NCI-H446 treated with DMSO at 0.1 percent for 48 hours (cell line): ENCODE results near the gene AANAT.
A peak's percentile ranks its signal among the peaks of the same experiment; 100 is the strongest.

Source experiments
- DNase-seq: peaks from one replicate; lab custom pipeline; 2025; lab: John Stamatoyannopoulos, UW

Gene AANAT

DNA sequence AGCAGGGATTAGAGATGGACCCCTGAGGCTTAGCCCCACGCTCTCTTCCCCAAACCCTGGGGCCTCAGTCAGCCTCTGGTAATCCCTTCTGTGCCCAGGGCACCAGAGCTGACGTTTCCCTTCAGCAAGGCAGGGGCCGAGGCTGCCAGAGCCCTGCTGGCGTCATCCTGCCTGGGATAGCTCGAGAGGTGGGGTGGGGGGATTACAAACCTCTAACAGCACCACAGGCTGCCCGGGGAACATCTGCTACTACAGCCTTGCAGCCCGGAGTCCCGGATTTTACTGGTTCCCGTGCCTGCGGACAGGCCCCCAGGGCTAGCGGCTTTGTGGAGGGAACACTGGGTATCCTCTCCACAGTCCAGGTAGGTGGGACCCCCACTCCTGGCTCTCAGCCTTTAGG is at the start of gene AANAT:
Gene AANAT (plus strand): TSS at position 238 of the 400 bp plus-strand sequence. CDS start 1,144 bp downstream, outside the sequence.
- peak; percentile 13 for DNase-seq

- peak; percentile 25 for DNase-seq
Observed at GRCh38 chr17:76419576-76420260, 47.7 kb upstream of the AANAT start.

DNA sequence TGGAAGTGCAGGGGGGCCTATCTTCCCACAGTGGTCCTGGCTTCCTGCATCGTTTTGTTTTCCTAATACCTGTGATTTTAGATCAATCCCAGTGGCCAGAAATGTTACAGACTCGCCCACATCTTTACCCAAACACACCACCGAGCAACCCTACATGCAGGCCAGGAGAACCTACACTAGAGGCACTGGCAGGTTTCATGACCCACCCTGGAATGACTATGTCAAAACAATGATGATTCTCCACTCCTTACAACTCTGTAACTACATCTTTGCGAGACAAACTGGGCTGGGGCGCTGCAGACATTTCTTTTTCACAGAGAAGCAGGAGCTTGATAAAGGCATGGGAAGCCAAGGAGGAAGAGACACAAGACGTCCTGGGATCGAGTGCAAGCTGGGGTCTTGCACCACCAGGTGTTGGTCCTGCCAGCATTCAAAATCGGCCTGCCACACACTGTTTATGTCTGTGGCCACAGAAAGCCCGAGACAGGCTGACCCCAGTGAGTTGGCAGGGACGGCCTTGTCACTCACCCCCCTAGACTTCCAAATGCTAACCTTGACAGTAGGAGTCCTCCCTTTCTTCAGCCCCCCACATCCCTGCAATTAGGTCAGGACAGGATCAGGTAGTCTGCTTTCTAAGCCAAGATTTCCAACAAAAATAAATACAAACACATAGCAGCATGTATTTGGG is 46.9 kb upstream of the AANAT start:
- DNase-seq = no peak

DNA sequence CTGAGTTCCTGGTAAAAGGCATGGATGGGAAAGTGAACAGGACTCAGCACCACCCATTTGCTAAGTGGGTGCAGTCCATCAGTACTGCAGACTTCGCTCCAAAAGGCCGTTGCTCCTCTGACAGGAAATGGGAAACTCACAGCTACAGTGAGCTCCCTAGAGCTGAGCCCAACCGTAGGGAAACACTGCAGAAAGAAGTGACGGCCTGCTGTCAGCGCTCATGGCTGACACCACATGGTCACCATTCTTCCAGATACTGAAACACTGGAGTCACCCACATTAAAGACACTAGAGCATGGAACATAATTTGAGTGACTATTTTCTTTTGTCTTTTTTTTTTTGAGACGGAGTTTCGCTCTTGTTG is 46.4 kb upstream of the AANAT start:
- DNase-seq = no peak

DNA sequence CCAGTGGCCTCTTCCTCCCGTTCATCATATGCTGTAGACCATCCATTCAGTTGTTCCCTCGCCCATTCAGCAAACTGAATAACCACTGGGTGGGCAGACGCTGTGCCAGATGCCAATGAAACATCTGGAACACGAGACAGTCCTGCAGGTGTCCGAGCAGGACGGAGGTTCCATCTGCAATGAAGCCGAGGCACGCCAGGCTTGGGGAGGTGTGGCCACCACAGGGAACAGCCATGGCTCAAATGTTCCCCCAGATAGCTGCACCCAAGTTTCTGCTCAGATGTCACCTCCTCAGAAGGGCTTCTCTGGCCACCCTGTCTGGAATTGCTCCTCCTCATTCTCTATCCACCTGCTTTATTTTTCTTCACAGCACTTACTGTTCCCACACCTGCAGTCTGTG is 45.0 kb upstream of the AANAT start:
- DNase-seq = no peak

- DNase-seq = no peak
Observed at GRCh38 chr17:76422860-76423259, 44.5 kb upstream of the AANAT start.

DNA sequence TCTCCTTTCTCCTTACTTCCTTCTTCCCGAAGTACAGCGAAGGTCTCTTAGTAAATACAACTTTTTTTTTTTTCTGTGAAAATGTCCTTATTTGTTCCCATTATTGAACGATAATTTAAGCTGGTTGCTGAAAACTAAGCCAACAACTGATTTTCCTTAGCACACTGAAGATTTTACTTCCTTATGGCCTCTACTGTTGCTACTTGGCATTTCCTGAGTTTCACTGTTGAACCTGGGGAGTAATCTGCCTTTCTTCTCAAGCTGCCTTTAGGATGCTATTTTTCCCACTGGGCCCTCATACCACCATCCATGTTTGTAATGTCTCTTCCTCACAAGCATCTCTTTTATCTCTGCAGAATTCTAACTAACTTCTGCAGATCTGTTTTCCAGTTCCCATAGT is 40.5 kb upstream of the AANAT start:
- no peak for DNase-seq

DNA sequence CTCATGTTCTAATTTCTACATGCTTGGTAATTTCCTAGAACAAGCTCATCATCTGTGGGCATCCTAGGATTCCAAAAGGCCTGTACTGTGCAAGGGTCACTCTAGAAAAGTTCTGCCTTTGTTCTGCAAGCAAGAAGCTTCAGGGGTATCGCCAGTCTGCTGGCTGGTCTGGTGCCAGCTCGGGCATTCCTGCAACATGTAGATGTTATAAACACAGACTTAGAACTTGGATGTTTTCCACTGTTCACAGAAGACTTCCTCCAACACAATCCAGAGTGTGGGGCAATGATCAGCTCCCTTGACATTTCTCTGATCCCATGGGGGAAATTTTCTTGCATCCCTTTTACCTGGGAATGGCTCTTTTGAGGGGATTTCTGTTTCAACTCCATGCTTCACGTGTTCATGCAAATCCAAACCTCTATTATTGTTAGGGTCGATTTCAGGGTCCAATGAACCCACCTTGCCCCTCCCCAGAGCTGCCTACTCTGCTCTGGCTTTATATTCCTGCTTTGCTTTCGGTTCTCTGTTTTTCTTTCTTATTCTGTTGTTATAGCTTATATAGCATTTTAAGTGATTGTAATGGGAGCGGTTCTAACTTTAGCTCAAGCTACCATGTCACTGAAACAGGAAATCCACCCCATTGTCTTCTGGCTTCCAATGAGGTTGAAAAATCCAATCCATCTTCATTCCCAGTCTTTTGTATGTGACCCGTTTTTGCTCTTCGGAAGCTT is 39.7 kb upstream of the AANAT start:
- DNase-seq = no peak

GRCh38 chr17:76428511-76428910 is 38.9 kb upstream of the AANAT start:
- DNase-seq = no peak

DNA sequence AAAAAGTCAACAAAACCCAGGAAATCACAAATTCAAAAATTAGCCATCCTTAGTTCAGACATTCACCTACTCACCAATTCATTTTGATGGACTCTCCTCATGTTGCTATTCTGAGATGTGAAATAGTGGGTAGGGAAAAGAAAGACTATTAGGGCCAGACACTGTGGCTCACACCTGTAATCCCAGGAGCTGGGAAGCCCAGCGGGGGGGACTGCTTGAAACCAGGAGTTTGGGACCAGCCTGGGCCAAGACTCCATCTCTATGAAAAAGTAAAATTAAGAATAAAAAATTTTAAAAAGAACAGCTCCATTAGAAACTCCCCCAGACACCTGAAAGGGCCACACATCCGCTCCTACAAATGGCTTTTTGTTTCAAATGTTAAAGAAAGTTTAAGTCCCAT is 35.9 kb upstream of the AANAT start:
- DNase-seq = no peak

DNA sequence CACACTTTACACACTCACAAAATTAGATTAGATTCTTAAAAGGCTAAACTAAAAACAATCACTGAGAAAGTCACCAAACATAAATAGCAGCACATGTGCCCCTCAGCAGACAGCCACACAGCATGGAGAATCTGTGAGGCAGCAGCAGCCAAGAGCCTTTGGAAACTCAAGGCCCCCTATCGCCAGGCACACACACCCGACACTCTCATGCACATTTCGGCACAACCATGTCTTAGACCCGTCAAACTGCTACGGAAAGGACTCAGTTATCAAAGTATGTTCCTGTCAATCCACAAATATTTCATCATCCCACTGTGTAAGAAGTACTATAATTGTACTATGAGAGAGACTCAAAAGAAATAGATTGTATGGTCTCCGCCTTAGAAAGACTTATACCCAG is 35.4 kb upstream of the AANAT start:
- DNase-seq = no peak

DNA sequence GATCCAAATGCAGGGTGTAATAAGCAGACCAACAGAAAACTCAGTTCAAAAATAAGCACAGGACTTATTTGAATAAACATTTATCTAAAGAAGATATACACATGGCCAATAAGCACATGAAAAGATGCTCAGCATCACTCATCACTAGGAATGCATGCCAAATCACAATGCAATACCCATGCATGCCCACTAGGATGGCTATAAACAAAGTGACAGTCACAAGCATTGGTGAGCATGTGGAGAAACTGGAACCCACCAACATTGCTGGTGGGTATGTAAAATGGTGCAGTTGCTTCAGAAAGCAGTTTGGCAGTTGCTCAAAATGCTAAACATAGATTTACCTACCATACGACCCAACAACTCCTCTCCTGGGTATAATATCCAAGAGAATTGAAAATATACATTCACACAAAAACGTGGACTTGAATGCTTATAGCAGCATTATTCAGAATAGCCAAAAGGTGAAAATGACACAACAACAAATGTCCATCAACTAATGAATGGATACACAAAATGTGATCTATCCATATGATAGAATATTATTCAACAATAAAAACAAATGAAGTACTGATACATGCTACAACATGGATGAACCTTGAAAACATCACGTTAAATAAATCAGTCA is 34.6 kb upstream of the AANAT start:
- DNase-seq = peak; percentile 5

DNA sequence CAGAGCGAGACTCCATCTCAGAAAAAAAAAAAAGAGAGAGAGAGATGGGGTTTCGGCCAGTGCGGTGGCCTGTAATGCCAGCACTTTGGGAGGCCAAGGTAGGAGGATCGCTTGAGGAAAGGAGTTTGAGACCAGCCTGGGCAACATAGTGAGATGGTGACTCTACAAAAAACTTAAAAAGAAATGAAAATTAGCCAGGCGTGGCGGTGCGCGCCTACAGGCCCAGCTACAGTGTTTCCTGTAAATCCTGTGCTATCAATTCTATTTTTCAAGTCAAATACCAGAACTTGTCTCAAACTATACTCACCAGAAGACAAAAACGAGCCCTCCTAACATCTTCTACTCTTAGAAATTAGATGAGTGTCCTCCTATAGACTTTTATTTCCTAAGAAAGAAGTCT is 33.7 kb upstream of the AANAT start:
- no peak for DNase-seq

GRCh38 chr17:76434870-76435269 is 32.5 kb upstream of the AANAT start:
- no peak for DNase-seq

DNA sequence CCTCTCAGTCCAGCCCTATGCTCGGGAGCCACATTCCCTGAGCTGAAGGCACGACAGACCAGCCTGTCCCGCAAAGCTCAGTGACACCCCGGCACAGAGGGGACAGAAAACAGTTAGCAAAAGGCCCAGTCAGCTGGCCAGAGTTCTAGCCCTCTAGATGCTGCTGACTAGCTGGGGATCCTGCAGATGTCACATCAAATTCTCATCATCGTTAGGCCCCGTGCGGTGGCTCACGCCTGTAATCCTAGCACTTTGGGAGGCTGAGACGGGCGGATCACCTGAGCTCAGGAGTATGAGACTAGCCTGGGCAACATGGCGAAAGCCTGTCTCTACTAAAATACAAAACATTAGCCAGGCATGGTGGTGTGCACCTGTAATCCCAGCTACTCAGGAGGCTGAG is 31.7 kb upstream of the AANAT start:
- DNase-seq = no peak

DNA sequence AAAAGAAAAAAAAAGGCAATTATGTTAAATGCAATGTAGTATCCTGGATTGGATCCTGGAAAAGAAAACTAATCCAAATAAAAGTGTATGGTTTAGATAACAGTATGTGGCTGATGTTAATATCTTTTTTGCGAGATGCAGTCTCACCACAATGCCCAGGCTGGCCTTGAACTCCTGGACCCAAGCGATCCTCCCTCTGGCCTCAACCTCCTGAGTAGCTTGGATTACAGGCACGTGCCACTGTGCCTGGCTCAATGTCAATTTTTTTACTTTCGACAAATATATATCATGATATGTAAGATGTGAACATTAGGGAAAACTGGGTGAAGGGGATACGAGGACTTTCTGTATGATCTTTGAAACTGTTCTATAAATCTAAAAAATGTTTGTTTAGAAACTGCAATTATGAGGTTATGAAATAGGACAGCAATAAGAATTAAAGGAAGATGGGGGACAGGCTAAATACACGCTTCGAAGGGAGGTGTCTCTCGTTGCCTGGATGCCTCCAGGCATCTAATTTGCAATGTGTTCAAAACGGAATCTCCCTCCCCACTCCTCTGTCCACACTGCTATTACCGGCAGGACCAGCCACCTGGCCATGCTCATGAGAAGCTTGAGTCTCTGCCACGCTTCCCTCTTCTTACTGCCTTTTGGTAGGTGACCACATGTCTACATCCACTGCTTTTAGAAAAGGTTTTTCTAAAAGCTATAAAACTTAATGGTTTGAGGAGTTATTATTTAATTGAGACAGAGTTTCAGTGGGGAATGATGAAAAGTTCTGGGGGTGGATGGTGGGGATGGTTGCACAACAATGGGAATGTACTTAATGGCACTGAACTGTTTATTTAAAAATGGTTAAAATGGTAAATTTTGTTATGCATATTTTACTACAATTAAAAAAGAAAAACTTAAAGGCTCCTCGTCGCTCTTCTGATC is 29.7 kb upstream of the AANAT start:
- DNase-seq = no peak

DNA sequence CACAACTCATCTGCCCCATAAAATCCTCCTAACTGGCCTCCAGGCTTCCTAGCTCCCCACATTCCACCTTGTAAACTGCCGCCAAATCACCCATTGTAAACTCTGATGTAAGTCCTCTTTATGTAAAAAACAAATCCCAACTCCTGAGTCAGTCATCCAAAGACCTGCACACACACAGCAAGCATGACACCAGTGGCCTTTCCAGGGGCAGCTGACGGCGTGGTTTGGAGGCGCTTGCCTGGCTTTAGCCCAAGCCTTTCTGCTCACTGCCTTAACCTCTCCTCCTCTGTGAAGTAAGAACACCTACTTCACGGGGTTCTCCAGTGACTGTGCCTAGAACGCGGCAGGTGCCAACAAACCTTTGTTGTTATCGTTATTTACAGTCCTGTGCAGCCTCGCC is 28.5 kb upstream of the AANAT start:
- DNase-seq = no peak

- no peak for DNase-seq
Observed at GRCh38 chr17:76439314-76439928, 28.0 kb upstream of the AANAT start.

- DNase-seq = no peak
Observed at GRCh38 chr17:76440751-76441362, 26.5 kb upstream of the AANAT start.

DNA sequence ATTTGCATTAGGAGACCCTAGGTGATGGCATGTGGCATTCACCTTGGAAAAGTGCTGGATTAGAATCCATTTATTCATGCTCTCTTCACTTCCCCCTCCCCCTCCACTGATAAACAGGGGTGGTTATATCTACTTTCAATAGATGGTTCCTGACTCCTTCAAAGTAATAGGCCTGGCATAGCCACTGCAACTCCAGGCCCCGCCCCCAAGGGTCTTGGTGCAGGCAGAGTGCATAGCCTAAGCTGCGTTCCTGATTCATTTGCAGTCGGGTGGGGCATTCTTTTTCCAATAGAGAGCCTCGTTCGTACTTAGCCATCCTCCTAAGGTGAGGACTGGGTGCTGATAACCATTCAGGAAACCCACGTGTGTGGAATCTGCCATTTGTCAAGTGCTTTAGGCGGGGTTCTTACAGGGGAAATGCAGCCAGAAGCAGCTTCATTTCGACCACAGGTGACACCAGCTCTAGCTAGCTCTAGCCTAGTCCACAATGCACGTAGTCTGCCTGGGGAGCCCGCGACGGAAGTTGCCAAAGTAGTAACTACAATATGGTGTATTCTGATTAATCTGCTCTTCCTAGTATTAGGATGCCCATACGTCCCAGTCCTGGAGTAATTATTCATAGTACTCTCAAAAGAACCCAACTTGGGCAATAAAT is 25.6 kb upstream of the AANAT start:
- no peak for DNase-seq
